HepG2 (cell line): ENCODE results near the gene PIGN.

Source experiments
- CHD4 ChIP-seq: fragments of 200-600 bp; sonication (generic); IDR thresholded peaks from 2 replicates; pipeline ENCODE4 v1.7.0; 2017; ENCODE audit warnings: mild to moderate bottlenecking, low read length, borderline replicate concordance
- HNF4A ChIP-seq: sonication (generic); formaldehyde crosslinking; IDR thresholded peaks from 2 replicates; pipeline ENCODE4 v1.4.0; 2020; ENCODE audit warnings: missing genetic modification reagents
- REXO4 ChIP-seq: sonication (generic); formaldehyde crosslinking; IDR thresholded peaks from 2 replicates; pipeline ENCODE4 v1.8.0; 2022; ENCODE audit warnings: missing genetic modification reagents, mild to moderate bottlenecking, borderline replicate concordance
- ZNF883 ChIP-seq: sonication (generic); formaldehyde crosslinking; IDR thresholded peaks from 2 replicates; pipeline ENCODE4 v1.5.1; 2020; ENCODE audit warnings: mild to moderate bottlenecking, missing genetic modification reagents; ENCODE audit errors: not compliant biosample characterization
- TF ChIP-seq, protein P1 (sequence below): sonication (generic); formaldehyde crosslinking; IDR thresholded peaks from 2 replicates; pipeline ENCODE4 v1.5.0; 2020; ENCODE audit warnings: mild to moderate bottlenecking, missing genetic modification reagents, moderate library complexity
- TF ChIP-seq, protein P2 (sequence below): sonication (generic); formaldehyde crosslinking; IDR thresholded peaks from 2 replicates; pipeline ENCODE4 v1.5.1; 2020; ENCODE audit warnings: mild to moderate bottlenecking, moderate library complexity, missing genetic modification reagents

DNA sequence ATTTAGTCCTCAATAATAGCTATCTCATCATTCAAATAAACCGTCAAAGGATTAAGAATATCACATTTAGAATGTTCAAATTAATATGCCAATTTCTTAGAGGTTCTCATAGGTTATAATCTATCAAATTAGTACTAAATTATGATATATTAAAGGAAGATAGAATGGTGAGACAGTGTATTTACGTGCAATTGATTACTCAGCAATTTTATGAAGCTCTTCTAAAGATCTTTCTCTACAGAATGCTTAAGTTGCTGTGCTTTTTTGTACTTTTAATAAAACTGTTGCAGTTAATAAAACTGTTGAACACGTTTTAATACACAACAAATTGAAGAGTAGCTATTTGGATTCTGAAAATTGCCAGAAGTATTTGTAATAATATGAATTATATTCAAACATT lies 39.2 kb upstream of the PIGN start:
- TF ChIP-seq HNF4A = no peak
- TF ChIP-seq, protein P1, sequence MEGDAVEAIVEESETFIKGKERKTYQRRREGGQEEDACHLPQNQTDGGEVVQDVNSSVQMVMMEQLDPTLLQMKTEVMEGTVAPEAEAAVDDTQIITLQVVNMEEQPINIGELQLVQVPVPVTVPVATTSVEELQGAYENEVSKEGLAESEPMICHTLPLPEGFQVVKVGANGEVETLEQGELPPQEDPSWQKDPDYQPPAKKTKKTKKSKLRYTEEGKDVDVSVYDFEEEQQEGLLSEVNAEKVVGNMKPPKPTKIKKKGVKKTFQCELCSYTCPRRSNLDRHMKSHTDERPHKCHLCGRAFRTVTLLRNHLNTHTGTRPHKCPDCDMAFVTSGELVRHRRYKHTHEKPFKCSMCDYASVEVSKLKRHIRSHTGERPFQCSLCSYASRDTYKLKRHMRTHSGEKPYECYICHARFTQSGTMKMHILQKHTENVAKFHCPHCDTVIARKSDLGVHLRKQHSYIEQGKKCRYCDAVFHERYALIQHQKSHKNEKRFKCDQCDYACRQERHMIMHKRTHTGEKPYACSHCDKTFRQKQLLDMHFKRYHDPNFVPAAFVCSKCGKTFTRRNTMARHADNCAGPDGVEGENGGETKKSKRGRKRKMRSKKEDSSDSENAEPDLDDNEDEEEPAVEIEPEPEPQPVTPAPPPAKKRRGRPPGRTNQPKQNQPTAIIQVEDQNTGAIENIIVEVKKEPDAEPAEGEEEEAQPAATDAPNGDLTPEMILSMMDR (CRISPR knock-in tag) = no peak
- no peak for TF ChIP-seq REXO4 (CRISPR knock-in tag)
- TF ChIP-seq CHD4 = no peak
- TF ChIP-seq, protein P2, sequence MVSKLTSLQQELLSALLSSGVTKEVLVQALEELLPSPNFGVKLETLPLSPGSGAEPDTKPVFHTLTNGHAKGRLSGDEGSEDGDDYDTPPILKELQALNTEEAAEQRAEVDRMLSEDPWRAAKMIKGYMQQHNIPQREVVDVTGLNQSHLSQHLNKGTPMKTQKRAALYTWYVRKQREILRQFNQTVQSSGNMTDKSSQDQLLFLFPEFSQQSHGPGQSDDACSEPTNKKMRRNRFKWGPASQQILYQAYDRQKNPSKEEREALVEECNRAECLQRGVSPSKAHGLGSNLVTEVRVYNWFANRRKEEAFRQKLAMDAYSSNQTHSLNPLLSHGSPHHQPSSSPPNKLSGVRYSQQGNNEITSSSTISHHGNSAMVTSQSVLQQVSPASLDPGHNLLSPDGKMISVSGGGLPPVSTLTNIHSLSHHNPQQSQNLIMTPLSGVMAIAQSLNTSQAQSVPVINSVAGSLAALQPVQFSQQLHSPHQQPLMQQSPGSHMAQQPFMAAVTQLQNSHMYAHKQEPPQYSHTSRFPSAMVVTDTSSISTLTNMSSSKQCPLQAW = no peak
- TF ChIP-seq ZNF883 (CRISPR knock-in tag) = no peak
